Spleen (tissue), 7 donors: ENCODE data around the gene KIFC1.

Experiments
- CTCF ChIP-seq, 11 experiments: fragments of 200-600 bp in 7 of 11; fragments of 450-650 bp in 4 of 11; sonication (generic) in 4 of 11; IDR thresholded peaks in 8 of 11; conservative IDR thresholded peaks in 3 of 11; 1 replicate in 7 of 11; 2 replicates in 4 of 11; pipeline versions ENCODE4 v1.4.0 to v1.8.0; 2016 to 2021; ENCODE audit warnings: antibody characterized with exemption in 11 of 11, inconsistent platforms in 4 of 11, mild to moderate bottlenecking in 1 of 11
- POLR2A ChIP-seq, 3 donors: fragments of 450-650 bp; IDR thresholded peaks; one replicate each; pipeline ENCODE4 v1.5.1; 2017; ENCODE audit warnings: antibody characterized with exemption in 3 of 3, mild to moderate bottlenecking in 1 of 3
- POLR2AphosphoS5 ChIP-seq, 3 donors: sonication (generic); formaldehyde crosslinking; IDR thresholded peaks; one replicate each; pipeline ENCODE4 v1.5.1; 2017; ENCODE audit warnings: antibody characterized with exemption in 3 of 3
- donor health status: DM: no; HTN: no; CAD: no; lungs with moderate emphysema.
- donor health status: DM: no; HTN: no; CAD: no.
- donor health status: DM: no; HTN: no; CAD: no.

GRCh38 chr6:33441457-33441856 lies 49.8 kb downstream of the KIFC1 start:
- TF ChIP-seq CTCF (IDR thresholded peaks at IDR 0.05 in 8 of 11, conservative IDR thresholded peaks at IDR 0.05 in 3 of 11) (no peak), POLR2A (IDR thresholded peaks at IDR 0.05) (no peak), POLR2AphosphoS5 (IDR thresholded peaks at IDR 0.05) (peak in 1 of 3 donors; percentile 10)
